ENCODE results near the gene CYP2F1. TPM values are rescaled to one million over a fixed set of nuclear protein-coding genes. Genes with fewer than 3 reads are reported as not detected.
"Not testable (repeated sequence)": the region's sequence is repeated elsewhere in the genome, so short reads cannot be mapped to it uniquely, and the experiment has no call there.

CYP2F1 gene
- total RNA-seq, 1 experiment from 2014 or later, result not detected

DNA sequence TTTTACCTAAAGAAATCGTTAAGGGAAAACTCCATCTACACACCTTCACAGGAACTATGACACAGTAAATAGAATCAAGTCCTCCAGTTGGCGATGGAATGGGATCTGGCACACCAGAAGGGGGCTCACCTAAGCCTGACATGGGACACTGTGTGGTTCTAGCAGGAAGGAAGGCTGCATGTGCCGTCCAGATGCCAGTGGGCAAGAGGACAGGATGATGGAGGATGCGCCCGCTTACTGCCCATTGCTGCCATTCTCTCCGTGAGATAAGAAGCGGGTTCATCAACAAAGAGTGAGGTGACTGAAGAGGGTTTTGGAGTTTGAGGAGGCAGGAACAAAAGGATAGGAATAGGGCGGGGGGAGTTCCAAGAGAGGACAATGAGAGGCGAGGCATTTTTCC is 2.9 kb upstream of the CYP2F1 start:
- Mint-ChIP-seq H3K4me1 (ENCODE audit: insufficient read depth, unreplicated experiment) (no peaks in the 10 kb centered on the region), H3K36me3 (ENCODE audit: insufficient read depth, unreplicated experiment) (no peaks in the 10 kb centered on the region), H3K4me3 (ENCODE audit: unreplicated experiment) (no peak overlapping the region), H3K9me3 (ENCODE audit: unreplicated experiment) (no peaks in the 10 kb centered on the region), H3K27me3 (ENCODE audit: insufficient read depth, unreplicated experiment) (peaks cover 49% of the 10 kb centered on the region), H3K27ac (ENCODE audit: low read depth, unreplicated experiment) (no peak overlapping the region)
- no TSS peak for BruUV-seq (replicated peaks)
- TF ChIP-seq, protein P1, sequence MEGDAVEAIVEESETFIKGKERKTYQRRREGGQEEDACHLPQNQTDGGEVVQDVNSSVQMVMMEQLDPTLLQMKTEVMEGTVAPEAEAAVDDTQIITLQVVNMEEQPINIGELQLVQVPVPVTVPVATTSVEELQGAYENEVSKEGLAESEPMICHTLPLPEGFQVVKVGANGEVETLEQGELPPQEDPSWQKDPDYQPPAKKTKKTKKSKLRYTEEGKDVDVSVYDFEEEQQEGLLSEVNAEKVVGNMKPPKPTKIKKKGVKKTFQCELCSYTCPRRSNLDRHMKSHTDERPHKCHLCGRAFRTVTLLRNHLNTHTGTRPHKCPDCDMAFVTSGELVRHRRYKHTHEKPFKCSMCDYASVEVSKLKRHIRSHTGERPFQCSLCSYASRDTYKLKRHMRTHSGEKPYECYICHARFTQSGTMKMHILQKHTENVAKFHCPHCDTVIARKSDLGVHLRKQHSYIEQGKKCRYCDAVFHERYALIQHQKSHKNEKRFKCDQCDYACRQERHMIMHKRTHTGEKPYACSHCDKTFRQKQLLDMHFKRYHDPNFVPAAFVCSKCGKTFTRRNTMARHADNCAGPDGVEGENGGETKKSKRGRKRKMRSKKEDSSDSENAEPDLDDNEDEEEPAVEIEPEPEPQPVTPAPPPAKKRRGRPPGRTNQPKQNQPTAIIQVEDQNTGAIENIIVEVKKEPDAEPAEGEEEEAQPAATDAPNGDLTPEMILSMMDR (IDR thresholded peaks at IDR 0.05; ENCODE audit: unreplicated experiment), result no peak
- DNase-seq (ENCODE audit: unreplicated experiment), result no peak
- ChIA-PET CTCF (no interaction called here), POLR2A (no interaction called here)
- intact Hi-C loops (cut with micrococcal nuclease), result no loop called here

DNA sequence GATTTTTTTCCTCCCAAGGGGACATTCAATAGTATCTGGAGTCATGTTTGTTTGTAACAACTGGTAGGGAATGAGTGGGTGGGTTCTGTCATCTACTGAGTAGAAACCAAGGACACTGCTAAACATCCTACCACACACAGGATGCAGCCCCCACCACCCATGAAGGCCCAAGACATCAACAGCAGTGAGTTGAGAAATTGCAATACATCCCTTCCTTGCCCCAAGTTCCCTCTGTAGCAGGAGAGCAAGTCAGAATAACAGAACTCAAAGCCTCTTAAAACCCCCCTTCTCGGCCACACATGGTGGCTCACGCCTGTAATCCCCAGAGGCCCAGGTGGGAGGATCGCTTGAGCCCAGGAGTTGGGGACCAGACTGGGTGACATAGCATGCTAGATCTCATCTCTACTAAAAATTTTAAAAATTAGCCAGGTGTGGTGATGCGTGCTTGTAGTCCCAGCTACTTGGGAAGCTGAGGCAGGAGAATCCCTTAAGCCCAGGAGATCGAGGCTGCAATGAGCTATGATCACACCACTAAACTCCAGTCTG is 2.4 kb upstream of the CYP2F1 start:
- ChIA-PET CTCF (interaction anchor here (0.6 kb wide), 1 partner anchor 1289 kb away, joined by 3 read pairs; no protein-coding TSS in a partner anchor), POLR2A (no interaction called here)
- TF ChIP-seq, protein P1 (IDR thresholded peaks at IDR 0.05; ENCODE audit: unreplicated experiment), result no peak
- H3K27me3 Mint-ChIP-seq (ENCODE audit: insufficient read depth, unreplicated experiment), result peaks cover 54% of the 10 kb centered on the region
- BruUV-seq (replicated peaks), result no TSS peak
- H3K36me3 Mint-ChIP-seq (ENCODE audit: insufficient read depth, unreplicated experiment), result no peaks in the 10 kb centered on the region
- intact Hi-C loops (cut with micrococcal nuclease), result no loop called here
- DNase-seq (ENCODE audit: unreplicated experiment), result no peak
- H3K27ac Mint-ChIP-seq (ENCODE audit: low read depth, unreplicated experiment), result no peak overlapping the region
- H3K4me3 Mint-ChIP-seq (ENCODE audit: unreplicated experiment), result no peak overlapping the region
- no peaks in the 10 kb centered on the region for H3K4me1 Mint-ChIP-seq (ENCODE audit: insufficient read depth, unreplicated experiment)
- no peaks in the 10 kb centered on the region for H3K9me3 Mint-ChIP-seq (ENCODE audit: unreplicated experiment)

- BruUV-seq (replicated peaks), result no TSS peak
- Mint-ChIP-seq H3K27ac (ENCODE audit: low read depth, unreplicated experiment) (no peak overlapping the region), H3K9me3 (ENCODE audit: unreplicated experiment) (peaks cover 7% of the 10 kb centered on the region), H3K4me1 (ENCODE audit: insufficient read depth, unreplicated experiment) (no peaks in the 10 kb centered on the region), H3K4me3 (ENCODE audit: unreplicated experiment) (no peak overlapping the region), H3K27me3 (ENCODE audit: insufficient read depth, unreplicated experiment) (peaks cover 64% of the 10 kb centered on the region), H3K36me3 (ENCODE audit: insufficient read depth, unreplicated experiment) (no peaks in the 10 kb centered on the region)
- DNase-seq (ENCODE audit: unreplicated experiment), result no peak
- TF ChIP-seq, protein P1 (IDR thresholded peaks at IDR 0.05; ENCODE audit: unreplicated experiment), result no peak
- intact Hi-C loops (cut with micrococcal nuclease), result no loop called here
- POLR2A ChIA-PET, result no interaction called here
- CTCF ChIA-PET, result no interaction called here
Measured at GRCh38 chr19:41112728-41113290, 1.4 kb upstream of the CYP2F1 start.

DNA sequence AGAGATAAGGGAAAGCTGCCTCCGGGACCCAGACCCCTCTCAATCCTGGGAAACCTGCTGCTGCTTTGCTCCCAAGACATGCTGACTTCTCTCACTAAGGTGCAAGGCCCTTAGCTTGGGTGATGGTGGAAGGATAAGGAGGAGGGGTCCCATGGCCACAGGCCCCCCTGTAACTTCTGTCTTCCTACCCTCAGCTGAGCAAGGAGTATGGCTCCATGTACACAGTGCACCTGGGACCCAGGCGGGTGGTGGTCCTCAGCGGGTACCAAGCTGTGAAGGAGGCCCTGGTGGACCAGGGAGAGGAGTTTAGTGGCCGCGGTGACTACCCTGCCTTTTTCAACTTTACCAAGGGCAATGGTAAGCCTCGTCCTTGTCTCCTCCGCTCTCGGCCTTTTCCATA is 2.0 kb downstream of the CYP2F1 start:
- CTCF ChIA-PET, result interaction anchor here (0.7 kb wide), 1 partner anchor 69 kb away, joined by 5 read pairs; no protein-coding TSS in a partner anchor
- intact Hi-C loops (cut with micrococcal nuclease), result no loop called here
- Mint-ChIP-seq H3K36me3 (ENCODE audit: insufficient read depth, unreplicated experiment) (no peaks in the 10 kb centered on the region), H3K9me3 (ENCODE audit: unreplicated experiment) (peaks cover 8% of the 10 kb centered on the region), H3K4me3 (ENCODE audit: unreplicated experiment) (no peak overlapping the region), H3K4me1 (ENCODE audit: insufficient read depth, unreplicated experiment) (no peaks in the 10 kb centered on the region), H3K27ac (ENCODE audit: low read depth, unreplicated experiment) (no peak overlapping the region), H3K27me3 (ENCODE audit: insufficient read depth, unreplicated experiment) (peaks cover 53% of the 10 kb centered on the region)
- BruUV-seq (replicated peaks), result no TSS peak
- no peak for DNase-seq (ENCODE audit: unreplicated experiment)
- POLR2A ChIA-PET, result no interaction called here
- TF ChIP-seq, protein P1 (IDR thresholded peaks at IDR 0.05; ENCODE audit: unreplicated experiment), result no peak

DNA sequence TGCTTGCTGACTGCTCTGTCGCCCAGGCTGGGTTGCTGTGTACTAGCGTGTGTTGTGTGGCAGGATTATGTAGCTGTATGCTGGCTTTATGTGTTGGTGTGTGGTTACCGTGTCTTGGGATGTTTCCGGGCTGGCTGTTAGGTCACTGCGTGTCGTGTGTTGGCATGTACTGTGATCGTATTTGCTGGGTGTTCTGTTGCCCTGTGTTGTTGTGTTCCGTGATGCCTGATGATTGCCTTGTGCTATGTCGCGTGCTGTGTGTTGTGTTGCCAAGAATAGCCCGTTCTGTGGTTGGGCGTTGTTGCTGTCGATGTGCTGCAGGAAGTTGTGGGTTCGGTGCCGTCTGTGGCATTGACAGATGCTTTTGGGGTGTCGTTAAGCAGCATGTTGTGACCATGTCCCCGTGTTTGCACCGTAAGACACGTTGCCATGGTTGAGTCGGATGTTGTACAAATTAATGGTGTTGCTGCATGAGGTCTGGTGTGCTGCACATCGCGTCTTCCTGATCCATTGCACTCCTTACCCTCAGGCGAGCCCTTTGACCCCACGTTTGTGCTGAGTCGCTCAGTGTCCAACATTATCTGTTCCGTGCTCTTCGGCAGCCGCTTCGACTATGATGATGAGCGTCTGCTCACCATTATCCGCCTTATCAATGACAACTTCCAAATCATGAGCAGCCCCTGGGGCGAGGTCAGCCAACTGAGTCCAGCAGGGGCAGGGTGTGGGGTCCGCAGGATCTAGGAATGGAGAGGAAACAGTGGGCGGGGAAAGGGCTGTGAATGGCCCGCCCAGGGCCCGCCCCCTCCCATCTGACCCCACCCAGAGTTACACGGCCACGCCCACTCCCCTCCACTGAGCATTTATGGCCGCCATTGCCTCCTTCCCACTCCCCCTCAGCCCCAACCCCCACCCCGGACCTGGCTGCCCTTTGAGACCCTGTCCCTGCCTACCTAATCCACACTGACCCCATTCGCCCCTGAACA is 7.0 kb downstream of the CYP2F1 start:
- DNase-seq (ENCODE audit: unreplicated experiment); H3K4me3 Mint-ChIP-seq (ENCODE audit: unreplicated experiment); intact Hi-C loops (cut with micrococcal nuclease); POLR2A ChIA-PET; H3K27ac Mint-ChIP-seq (ENCODE audit: low read depth, unreplicated experiment); H3K9me3 Mint-ChIP-seq (ENCODE audit: unreplicated experiment); H3K4me1 Mint-ChIP-seq (ENCODE audit: insufficient read depth, unreplicated experiment); BruUV-seq (replicated peaks); H3K36me3 Mint-ChIP-seq (ENCODE audit: insufficient read depth, unreplicated experiment): not testable (repeated sequence)
- H3K27me3 Mint-ChIP-seq (ENCODE audit: insufficient read depth, unreplicated experiment), result peaks cover 23% of the 10 kb centered on the region
- CTCF ChIA-PET, result interaction anchor here (1.0 kb wide), 1 partner anchor 81 kb away, joined by 4 read pairs; no protein-coding TSS in a partner anchor

DNA sequence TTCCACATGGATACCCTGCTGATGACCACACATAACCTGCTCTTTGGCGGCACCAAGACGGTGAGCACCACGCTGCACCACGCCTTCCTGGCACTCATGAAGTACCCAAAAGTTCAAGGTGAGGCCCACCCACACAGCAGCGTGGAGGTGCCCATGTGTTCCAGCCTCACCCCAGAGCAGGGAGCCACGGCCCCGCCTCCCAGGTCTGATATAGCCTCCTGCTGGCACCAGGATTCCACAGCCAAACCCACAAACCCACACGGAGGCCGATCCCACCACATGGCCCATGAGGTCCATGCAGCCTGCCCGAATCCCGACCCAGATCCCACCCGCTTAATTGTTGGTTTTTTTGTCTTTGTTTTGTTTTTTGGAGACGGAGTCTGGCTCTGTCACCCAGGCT is 8.6 kb downstream of the CYP2F1 start:
- CTCF ChIA-PET; DNase-seq (ENCODE audit: unreplicated experiment); H3K36me3 Mint-ChIP-seq (ENCODE audit: insufficient read depth, unreplicated experiment); H3K4me1 Mint-ChIP-seq (ENCODE audit: insufficient read depth, unreplicated experiment); intact Hi-C loops (cut with micrococcal nuclease); H3K9me3 Mint-ChIP-seq (ENCODE audit: unreplicated experiment); H3K27me3 Mint-ChIP-seq (ENCODE audit: insufficient read depth, unreplicated experiment); POLR2A ChIA-PET; H3K27ac Mint-ChIP-seq (ENCODE audit: low read depth, unreplicated experiment); BruUV-seq (replicated peaks); H3K4me3 Mint-ChIP-seq (ENCODE audit: unreplicated experiment): not testable (repeated sequence)

All from MCF 10A (cell line).